Erythroblast (primary cell): ENCODE data around the gene GLS.

Source experiments
- GATA1 ChIP-seq: IDR thresholded peaks from 2 replicates; pipeline ENCODE4 v1.6.1; 2011; ENCODE audit warnings: low read depth, mild to moderate bottlenecking, control low read depth, low read length, moderate library complexity
- POLR2A ChIP-seq: IDR thresholded peaks from 2 replicates; pipeline ENCODE4 v1.6.1; 2011; ENCODE audit warnings: mild to moderate bottlenecking, low read length

GRCh38 chr2:190972846-190973245, 92.2 kb downstream of the GLS start:
- no peak for TF ChIP-seq POLR2A
- TF ChIP-seq GATA1 = no peak
